ENCODE measurements around the gene BABAM1. TPM values are rescaled to one million over a fixed set of nuclear protein-coding genes. Genes with fewer than 3 reads are reported as not detected.
A peak's percentile ranks its signal among the peaks of the same experiment; 100 is the strongest.

The BABAM1 gene
- total RNA-seq, 1 experiment from 2014 or later, result 83.9 TPM

GRCh38 chr19:17279436-17279835 lies 12.2 kb downstream of the BABAM1 start:
- peaks cover 8% of the 10 kb centered on the region for H4K20me1 ChIP-seq (ENCODE audit: insufficient read depth, low read depth, low read length)
- H3K4me3 ChIP-seq (ENCODE audit: low read length), result no peak overlapping the region
- H3K36me3 ChIP-seq (ENCODE audit: insufficient read depth, low read length), result peaks cover 17% of the 10 kb centered on the region
- no peak overlapping the region for H3K4me2 ChIP-seq (ENCODE audit: low read depth, low read length, poor library complexity, severe bottlenecking)
- H3K4me1 ChIP-seq (ENCODE audit: low read length), result peaks cover 23% of the 10 kb centered on the region
- H3K27me3 ChIP-seq (ENCODE audit: low read length), result no peaks in the 10 kb centered on the region
- no peak overlapping the region for H2AFZ ChIP-seq (ENCODE audit: low read length)
- no peaks in the 10 kb centered on the region for H3K9me2 ChIP-seq (replicated peaks; ENCODE audit: insufficient read depth, low read length)
- H3K27ac ChIP-seq (ENCODE audit: low read length), result no peak overlapping the region
- no peaks in the 10 kb centered on the region for H3K9me3 ChIP-seq (ENCODE audit: low read length)
- H3K9ac ChIP-seq (ENCODE audit: low read length), result no peak overlapping the region
- peaks cover 15% of the 10 kb centered on the region; the same call in 1 of the 2 replicates for H3K79me2 ChIP-seq (ENCODE audit: low read length)
- no peak for DNase-seq

GRCh38 chr19:17281391-17282304 lies 14.4 kb downstream of the BABAM1 start, which contains the start of gene ANKLE1:
ANKLE1 (plus strand) TSS chr19:17281901; CDS start chr19:17281921, 20 bp downstream.
- H2AFZ ChIP-seq (ENCODE audit: low read length), result peak within 1 kb of the TSS; percentile 81; the same call in 1 of the 2 replicates
- H4K20me1 ChIP-seq (ENCODE audit: insufficient read depth, low read depth, low read length), result peaks cover 12% of the 10 kb centered on the region
- peak within 1 kb of the TSS; percentile 78 for H3K27ac ChIP-seq (ENCODE audit: low read length)
- no peaks in the 10 kb centered on the region for H3K9me2 ChIP-seq (replicated peaks; ENCODE audit: insufficient read depth, low read length)
- peak within 1 kb of the TSS; percentile 90 for H3K4me2 ChIP-seq (ENCODE audit: low read depth, low read length, poor library complexity, severe bottlenecking)
- peak; percentile 93 for DNase-seq
- H3K79me2 ChIP-seq (ENCODE audit: low read length), result peaks cover 15% of the 10 kb centered on the region; the same call in 1 of the 2 replicates
- peaks cover 23% of the 10 kb centered on the region for H3K4me1 ChIP-seq (ENCODE audit: low read length)
- H3K9ac ChIP-seq (ENCODE audit: low read length), result peak within 1 kb of the TSS; percentile 87
- no peaks in the 10 kb centered on the region for H3K27me3 ChIP-seq (ENCODE audit: low read length)
- H3K4me3 ChIP-seq (ENCODE audit: low read length), result peak within 1 kb of the TSS; percentile 73
- no peaks in the 10 kb centered on the region for H3K9me3 ChIP-seq (ENCODE audit: low read length)
- peaks cover 25% of the 10 kb centered on the region for H3K36me3 ChIP-seq (ENCODE audit: insufficient read depth, low read length)

DNA sequence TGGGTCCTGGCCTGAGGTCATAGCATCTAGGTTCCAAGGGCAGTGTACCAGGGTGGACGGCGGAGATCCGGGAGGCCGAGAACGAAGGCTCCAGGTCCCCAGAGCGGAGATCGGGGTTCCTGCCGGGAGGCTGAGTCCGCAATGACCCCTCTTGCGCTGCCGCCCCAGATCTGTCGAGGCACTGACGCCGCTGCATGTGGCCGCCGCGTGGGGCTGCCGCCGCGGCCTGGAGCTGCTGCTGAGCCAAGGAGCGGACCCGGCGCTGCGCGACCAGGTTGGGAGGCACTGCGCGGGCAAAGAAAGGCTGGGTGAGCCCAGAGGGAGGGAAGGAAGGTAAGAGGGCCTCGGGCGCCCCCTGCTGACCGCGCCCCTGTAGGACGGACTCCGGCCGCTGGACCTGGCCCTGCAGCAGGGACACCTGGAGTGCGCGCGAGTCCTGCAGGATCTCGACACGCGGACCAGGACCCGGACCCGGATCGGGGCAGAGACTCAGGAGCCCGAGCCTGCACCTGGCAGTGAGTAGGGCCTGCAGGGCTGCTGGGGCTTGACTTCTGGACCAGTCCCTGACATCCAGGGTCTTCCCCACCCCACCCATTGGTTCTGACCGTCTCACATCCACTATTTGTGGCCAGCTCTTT lies 15.4 kb downstream of the BABAM1 start:
- Histone ChIP-seq H3K27ac (ENCODE audit: low read length) (peak overlapping the region; percentile 78), H3K27me3 (ENCODE audit: low read length) (no peaks in the 10 kb centered on the region), H3K9ac (ENCODE audit: low read length) (peak overlapping the region; percentile 87), H3K9me3 (ENCODE audit: low read length) (no peaks in the 10 kb centered on the region), H3K4me2 (ENCODE audit: low read depth, low read length, poor library complexity, severe bottlenecking) (peak overlapping the region; percentile 90), H3K4me1 (ENCODE audit: low read length) (peaks cover 23% of the 10 kb centered on the region), H3K79me2 (ENCODE audit: low read length) (peaks cover 15% of the 10 kb centered on the region; the same call in 1 of the 2 replicates), H3K36me3 (ENCODE audit: insufficient read depth, low read length) (peaks cover 25% of the 10 kb centered on the region), H4K20me1 (ENCODE audit: insufficient read depth, low read depth, low read length) (peaks cover 12% of the 10 kb centered on the region), H2AFZ (ENCODE audit: low read length) (peak overlapping the region; percentile 81; the same call in 1 of the 2 replicates), H3K4me3 (ENCODE audit: low read length) (peak overlapping the region; percentile 73), H3K9me2 (replicated peaks; ENCODE audit: insufficient read depth, low read length) (no peaks in the 10 kb centered on the region)
- DNase-seq, result peak; percentile 94

GRCh38 chr19:17283504-17283996 lies 16.3 kb downstream of the BABAM1 start:
- Histone ChIP-seq H3K9me3 (ENCODE audit: low read length) (no peaks in the 10 kb centered on the region), H3K36me3 (ENCODE audit: insufficient read depth, low read length) (peaks cover 25% of the 10 kb centered on the region)

GRCh38 chr19:17285415-17286135 lies 18.3 kb downstream of the BABAM1 start:
- H3K9ac ChIP-seq (ENCODE audit: low read length), result no peak overlapping the region
- H3K9me3 ChIP-seq (ENCODE audit: low read length), result no peaks in the 10 kb centered on the region

More at GRCh38 chr19:17283504-17283996, 16.3 kb downstream of the BABAM1 start:
- DNase-seq, result no peak
- Histone ChIP-seq H2AFZ (ENCODE audit: low read length) (no peak overlapping the region), H3K9ac (ENCODE audit: low read length) (no peak overlapping the region), H4K20me1 (ENCODE audit: insufficient read depth, low read depth, low read length) (peaks cover 12% of the 10 kb centered on the region), H3K4me2 (ENCODE audit: low read depth, low read length, poor library complexity, severe bottlenecking) (no peak overlapping the region), H3K27ac (ENCODE audit: low read length) (no peak overlapping the region), H3K79me2 (ENCODE audit: low read length) (peaks cover 15% of the 10 kb centered on the region; the same call in 1 of the 2 replicates), H3K4me1 (ENCODE audit: low read length) (peaks cover 23% of the 10 kb centered on the region), H3K27me3 (ENCODE audit: low read length) (no peaks in the 10 kb centered on the region), H3K4me3 (ENCODE audit: low read length) (no peak overlapping the region), H3K9me2 (replicated peaks; ENCODE audit: insufficient read depth, low read length) (no peaks in the 10 kb centered on the region)

GRCh38 chr19:17286263-17286662 lies 19.0 kb downstream of the BABAM1 start:
- H3K4me3 ChIP-seq (ENCODE audit: low read length), result no peak overlapping the region
- peaks cover 12% of the 10 kb centered on the region for H4K20me1 ChIP-seq (ENCODE audit: insufficient read depth, low read depth, low read length)
- H3K9me3 ChIP-seq (ENCODE audit: low read length), result no peaks in the 10 kb centered on the region
- no peak overlapping the region for H3K9ac ChIP-seq (ENCODE audit: low read length)
- H3K4me2 ChIP-seq (ENCODE audit: low read depth, low read length, poor library complexity, severe bottlenecking), result no peak overlapping the region
- no peak overlapping the region for H3K27ac ChIP-seq (ENCODE audit: low read length)
- H3K36me3 ChIP-seq (ENCODE audit: insufficient read depth, low read length), result peaks cover 21% of the 10 kb centered on the region
- no peaks in the 10 kb centered on the region for H3K9me2 ChIP-seq (replicated peaks; ENCODE audit: insufficient read depth, low read length)
- no peak for DNase-seq
- peaks cover 17% of the 10 kb centered on the region for H3K4me1 ChIP-seq (ENCODE audit: low read length)
- no peaks in the 10 kb centered on the region for H3K27me3 ChIP-seq (ENCODE audit: low read length)
- peaks cover 15% of the 10 kb centered on the region; the same call in 1 of the 2 replicates for H3K79me2 ChIP-seq (ENCODE audit: low read length)
- H2AFZ ChIP-seq (ENCODE audit: low read length), result no peak overlapping the region

More at GRCh38 chr19:17285415-17286135, 18.3 kb downstream of the BABAM1 start:
- DNase-seq, result no peak
- Histone ChIP-seq H3K4me3 (ENCODE audit: low read length) (no peak overlapping the region), H3K79me2 (ENCODE audit: low read length) (peaks cover 15% of the 10 kb centered on the region; the same call in 1 of the 2 replicates), H3K4me1 (ENCODE audit: low read length) (peaks cover 23% of the 10 kb centered on the region), H2AFZ (ENCODE audit: low read length) (no peak overlapping the region), H3K9me2 (replicated peaks; ENCODE audit: insufficient read depth, low read length) (no peaks in the 10 kb centered on the region), H3K4me2 (ENCODE audit: low read depth, low read length, poor library complexity, severe bottlenecking) (no peak overlapping the region), H3K27me3 (ENCODE audit: low read length) (no peaks in the 10 kb centered on the region), H4K20me1 (ENCODE audit: insufficient read depth, low read depth, low read length) (peaks cover 12% of the 10 kb centered on the region), H3K36me3 (ENCODE audit: insufficient read depth, low read length) (peaks cover 21% of the 10 kb centered on the region), H3K27ac (ENCODE audit: low read length) (no peak overlapping the region)

GRCh38 chr19:17286752-17287151 lies 19.5 kb downstream of the BABAM1 start:
- Histone ChIP-seq H3K4me2 (ENCODE audit: low read depth, low read length, poor library complexity, severe bottlenecking) (no peak overlapping the region), H3K79me2 (ENCODE audit: low read length) (peaks cover 12% of the 10 kb centered on the region; the same call in 1 of the 2 replicates), H2AFZ (ENCODE audit: low read length) (no peak overlapping the region), H4K20me1 (ENCODE audit: insufficient read depth, low read depth, low read length) (peaks cover 12% of the 10 kb centered on the region), H3K27ac (ENCODE audit: low read length) (no peak overlapping the region), H3K9me3 (ENCODE audit: low read length) (no peaks in the 10 kb centered on the region), H3K9ac (ENCODE audit: low read length) (no peak overlapping the region), H3K4me1 (ENCODE audit: low read length) (peaks cover 12% of the 10 kb centered on the region), H3K36me3 (ENCODE audit: insufficient read depth, low read length) (peaks cover 21% of the 10 kb centered on the region), H3K9me2 (replicated peaks; ENCODE audit: insufficient read depth, low read length) (no peaks in the 10 kb centered on the region), H3K4me3 (ENCODE audit: low read length) (no peak overlapping the region), H3K27me3 (ENCODE audit: low read length) (no peaks in the 10 kb centered on the region)
- DNase-seq, result no peak

All from Karpas-422 (cell line).